NCI-H187 (cell line): ENCODE results near the gene CNKSR3.
"Not testable (repeated sequence)": the region's sequence is repeated elsewhere in the genome, so short reads cannot be mapped to it uniquely, and the experiment has no call there.

ENCODE experiments used
- DNase-seq, 2 experiments: peaks; one replicate each; lab custom pipeline; 2025; lab: John Stamatoyannopoulos, UW

CNKSR3 gene

GRCh38 chr6:154528310-154528915, 17.9 kb upstream of the CNKSR3 start:
- no peak for DNase-seq

- no peak for DNase-seq
Observed at GRCh38 chr6:154526996-154527395, 16.5 kb upstream of the CNKSR3 start.

GRCh38 chr6:154522576-154522975, 12.1 kb upstream of the CNKSR3 start:
- DNase-seq = no peak

- no peak for DNase-seq
Observed at GRCh38 chr6:154521412-154521811, 10.9 kb upstream of the CNKSR3 start.

GRCh38 chr6:154520280-154520679, 9.8 kb upstream of the CNKSR3 start:
- DNase-seq = no peak

- no peak for DNase-seq
Observed at GRCh38 chr6:154518396-154518795, 7.9 kb upstream of the CNKSR3 start.

- no peak for DNase-seq
Observed at GRCh38 chr6:154516276-154516675, 5.8 kb upstream of the CNKSR3 start.

GRCh38 chr6:154515826-154516225, 5.3 kb upstream of the CNKSR3 start:
- DNase-seq = no peak

GRCh38 chr6:154515076-154515475, 4.6 kb upstream of the CNKSR3 start:
- DNase-seq = not testable (repeated sequence)

GRCh38 chr6:154514481-154514880, 4.0 kb upstream of the CNKSR3 start:
- no peak for DNase-seq

- DNase-seq = no peak
Observed at GRCh38 chr6:154513601-154514320, 3.3 kb upstream of the CNKSR3 start.

- no peak for DNase-seq
Observed at GRCh38 chr6:154512201-154512600, 1.7 kb upstream of the CNKSR3 start.

GRCh38 chr6:154511791-154512190, 1.3 kb upstream of the CNKSR3 start:
- no peak for DNase-seq

- DNase-seq = no peak
Observed at GRCh38 chr6:154509421-154510143, 903 bp downstream of the CNKSR3 start.

- peak in 1 of 2 experiments; percentile 7 for DNase-seq
Observed at GRCh38 chr6:154508573-154509375, 1.7 kb downstream of the CNKSR3 start.

- DNase-seq = no peak
Observed at GRCh38 chr6:154506991-154507898, 3.2 kb downstream of the CNKSR3 start.

GRCh38 chr6:154506582-154506981, 3.9 kb downstream of the CNKSR3 start:
- no peak for DNase-seq

GRCh38 chr6:154506108-154506507, 4.4 kb downstream of the CNKSR3 start:
- DNase-seq = no peak

- no peak for DNase-seq
Observed at GRCh38 chr6:154504865-154505449, 5.5 kb downstream of the CNKSR3 start.

- no peak for DNase-seq
Observed at GRCh38 chr6:154504102-154504501, 6.4 kb downstream of the CNKSR3 start.

- DNase-seq = no peak
Observed at GRCh38 chr6:154503658-154504057, 6.8 kb downstream of the CNKSR3 start.
